ENCODE measurements around the gene FBXO46.
"Not testable (repeated sequence)": the region's sequence is repeated elsewhere in the genome, so short reads cannot be mapped to it uniquely, and the experiment has no call there.

The FBXO46 gene

DNA sequence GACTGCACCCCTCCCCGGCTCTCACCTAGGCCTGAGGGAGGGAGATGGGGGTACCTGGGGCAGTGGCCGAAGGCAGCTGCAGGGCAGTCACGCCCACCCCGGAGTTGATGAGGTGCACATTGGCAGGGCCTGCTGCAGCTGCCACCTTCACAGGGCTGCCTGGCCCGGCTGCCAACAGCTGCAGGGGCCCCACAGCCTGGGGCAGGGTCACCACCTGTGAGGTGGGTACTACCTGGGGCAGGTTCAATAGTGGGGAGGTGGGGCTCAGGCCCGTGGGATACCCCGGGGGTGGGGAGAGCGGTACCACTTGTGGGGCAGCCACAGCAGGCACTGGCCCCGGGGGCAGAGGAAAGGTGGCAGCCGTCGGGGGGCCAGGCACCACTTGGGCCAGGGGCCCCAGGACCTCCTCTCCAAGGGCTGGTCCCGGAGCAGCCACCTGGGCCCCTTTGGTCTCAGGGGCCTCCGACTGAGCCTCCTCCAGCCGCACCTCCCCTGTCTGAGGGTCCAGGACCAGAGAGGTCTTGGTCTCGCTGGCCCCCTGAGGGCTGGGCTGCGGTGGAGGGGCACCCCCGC is 35.7 kb upstream of the FBXO46 start:
- peak in 1 of 4 experiments; percentile 20 for DNase-seq

GRCh38 chr19:45765702-45766295 is 35.1 kb upstream of the FBXO46 start:
- DNase-seq, result no peak

- no peak for DNase-seq
Observed at GRCh38 chr19:45764945-45765701, 34.4 kb upstream of the FBXO46 start.

GRCh38 chr19:45764475-45764874 is 33.8 kb upstream of the FBXO46 start:
- no peak for DNase-seq

DNA sequence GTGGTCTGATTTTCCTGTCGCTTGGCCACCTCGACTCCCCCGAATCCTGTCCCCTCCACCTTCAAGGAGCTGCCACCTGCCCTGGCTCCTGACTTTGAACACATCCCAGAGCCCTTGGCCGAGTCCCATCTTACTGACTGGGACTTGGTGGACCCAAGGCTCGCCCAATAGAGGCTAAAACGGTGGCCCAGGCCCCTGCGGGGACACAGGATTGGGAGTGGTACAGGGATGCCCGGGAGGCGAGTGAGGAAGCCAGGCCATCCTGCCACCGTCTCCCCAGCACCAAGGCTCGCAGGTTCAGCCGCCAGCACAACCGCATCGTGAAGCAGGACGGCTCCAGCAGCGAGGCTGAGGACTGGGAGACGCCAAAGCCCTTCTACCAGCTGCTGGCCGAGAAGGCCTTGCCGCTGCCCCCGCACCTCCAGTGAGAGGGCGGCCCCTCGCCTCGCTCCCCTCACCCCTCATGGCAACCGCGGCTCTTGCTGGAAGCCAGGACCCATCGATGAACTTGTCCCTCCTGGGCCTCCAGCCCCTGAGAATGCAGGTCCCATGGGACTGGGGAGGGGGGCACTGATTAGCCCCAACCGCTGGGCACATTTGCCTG is 33.1 kb upstream of the FBXO46 start:
- no peak for DNase-seq

- DNase-seq, result no peak
Observed at GRCh38 chr19:45762870-45763631, 32.4 kb upstream of the FBXO46 start.

GRCh38 chr19:45761714-45762113 is 31.0 kb upstream of the FBXO46 start:
- DNase-seq, result no peak

GRCh38 chr19:45758921-45759320 is 28.2 kb upstream of the FBXO46 start:
- no peak for DNase-seq

GRCh38 chr19:45757695-45758094 is 27.0 kb upstream of the FBXO46 start:
- no peak for DNase-seq

DNA sequence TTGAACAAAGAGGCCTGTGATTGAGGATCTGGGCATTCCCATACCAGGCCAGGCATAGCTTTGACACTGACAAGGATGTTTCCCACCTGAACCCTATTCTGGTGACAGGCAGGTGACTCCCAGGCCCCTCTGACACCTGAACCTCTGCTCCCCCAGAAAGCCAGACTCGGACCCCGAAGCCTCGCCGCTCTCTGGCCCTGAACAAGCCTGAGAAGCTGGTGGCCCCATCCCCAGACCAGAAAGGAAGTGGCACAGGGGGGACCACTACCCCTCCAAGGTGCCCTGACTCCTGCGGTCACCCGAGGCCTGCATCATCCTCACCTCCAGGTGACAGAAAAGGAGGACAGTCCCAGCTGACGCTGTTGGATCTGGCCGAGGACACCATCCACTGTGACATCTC is 23.6 kb upstream of the FBXO46 start:
- DNase-seq, result no peak

GRCh38 chr19:45753548-45753947 is 22.9 kb upstream of the FBXO46 start:
- DNase-seq, result no peak

DNA sequence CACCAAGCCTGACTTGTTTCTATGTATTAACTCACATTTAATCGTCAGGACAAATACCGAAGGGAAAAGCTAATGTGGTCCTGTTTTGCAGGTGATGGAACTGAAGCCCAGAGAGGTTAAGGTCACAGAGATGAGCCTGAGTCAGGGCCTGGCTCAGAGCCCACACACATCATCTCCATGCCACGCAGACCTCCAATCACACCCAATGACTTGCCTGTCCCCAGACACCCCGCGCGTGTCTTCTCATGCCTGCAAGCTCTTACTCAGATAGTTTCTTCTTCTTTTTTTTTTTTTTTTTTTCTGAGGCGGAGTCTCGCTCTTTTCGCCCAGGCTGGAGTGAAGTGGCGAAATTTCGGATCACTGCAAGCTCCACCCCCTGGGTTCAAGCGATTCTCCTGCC is 21.9 kb upstream of the FBXO46 start:
- DNase-seq, result no peak

GRCh38 chr19:45751483-45751882 is 20.8 kb upstream of the FBXO46 start:
- not testable (repeated sequence) for DNase-seq

- no peak for DNase-seq
Observed at GRCh38 chr19:45747513-45747912, 16.8 kb upstream of the FBXO46 start.

GRCh38 chr19:45746866-45747265 is 16.2 kb upstream of the FBXO46 start:
- no peak for DNase-seq

GRCh38 chr19:45745606-45746005 is 14.9 kb upstream of the FBXO46 start:
- DNase-seq, result no peak

GRCh38 chr19:45742969-45743368 is 12.3 kb upstream of the FBXO46 start:
- DNase-seq, result no peak

DNA sequence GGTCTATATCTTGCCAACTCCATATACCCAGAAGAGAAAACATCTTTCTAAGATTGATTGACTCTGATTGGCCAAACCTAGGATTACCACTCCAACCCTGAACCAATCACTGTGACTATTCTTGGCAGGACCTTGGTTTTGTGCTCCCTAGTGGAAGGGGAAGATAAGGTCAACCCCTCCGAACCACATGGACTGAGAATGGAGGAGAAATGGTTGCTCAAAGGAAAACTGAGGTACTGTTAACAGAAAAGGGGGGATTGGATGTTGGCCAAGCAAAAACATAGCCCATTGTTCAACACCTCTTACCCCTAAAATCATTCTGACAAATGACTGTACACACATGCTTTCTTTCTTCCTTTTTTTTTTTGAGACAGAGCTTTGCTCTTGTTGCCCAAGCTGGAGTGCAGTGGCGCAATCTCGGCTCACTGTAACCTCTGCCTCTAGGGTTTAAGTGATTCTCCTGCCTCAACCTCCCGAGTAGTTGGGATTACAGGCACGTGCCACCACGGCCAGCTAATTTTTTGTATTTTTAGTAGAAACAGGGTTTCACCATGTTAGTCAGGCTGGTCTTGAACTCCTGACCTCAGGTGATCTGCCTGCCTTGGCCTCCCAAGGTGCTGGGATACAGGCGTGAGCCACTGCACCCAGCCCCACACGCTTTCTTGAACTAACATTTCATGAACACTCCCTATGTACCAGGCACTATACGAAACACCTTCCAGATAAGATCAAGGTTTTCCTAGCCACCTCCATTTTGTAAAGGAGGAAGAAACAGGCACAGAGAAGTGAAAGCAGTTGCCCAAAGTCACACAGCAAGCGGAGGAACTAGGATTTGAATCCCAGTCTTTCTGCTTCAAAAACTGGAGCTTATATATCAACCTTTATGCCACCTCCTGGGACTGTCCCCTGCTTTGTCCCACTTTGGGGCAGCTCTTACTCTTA is 9.1 kb upstream of the FBXO46 start:
- no peak for DNase-seq

GRCh38 chr19:45733160-45733810 is 2.6 kb upstream of the FBXO46 start, which contains the start of gene MEIOSIN:
TSS of gene MEIOSIN (plus strand) at chr19:45733439. CDS start at chr19:45735377, 1,938 bp downstream.
- no peak for DNase-seq

DNA sequence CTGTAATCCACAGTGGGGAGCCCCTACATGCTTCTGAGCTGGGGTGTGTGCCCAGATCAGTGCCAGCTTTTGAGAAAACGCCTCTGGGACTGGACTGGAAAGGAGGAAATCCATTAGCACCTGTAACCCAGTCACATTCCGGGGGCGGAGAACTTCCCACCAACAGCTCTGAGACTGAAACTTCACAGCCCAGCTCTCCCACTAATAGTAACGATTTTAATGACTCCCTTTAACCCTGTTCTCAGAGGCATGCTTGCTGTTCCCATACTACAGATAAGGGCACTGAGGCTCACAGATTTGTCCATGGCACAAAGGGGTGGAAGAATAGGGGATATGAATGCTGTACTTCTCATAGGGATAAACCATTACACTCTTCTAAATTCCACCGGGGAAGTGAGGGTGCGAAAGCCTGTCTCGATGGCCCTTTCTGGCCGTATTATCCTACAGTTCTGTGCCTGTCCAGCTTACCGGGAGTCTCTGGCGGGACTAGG is 851 bp downstream of the FBXO46 start:
- DNase-seq, result no peak

- DNase-seq, result not testable (repeated sequence)
Observed at GRCh38 chr19:45728683-45729082, 2.0 kb downstream of the FBXO46 start.

All from activated CD4-positive, CD25-positive, alpha-beta regulatory T cell (primary cell).